K562 treated with DMSO at 1 percent for 48 hours (cell line): ENCODE results near the gene PRR23C. TPM values are rescaled to one million over a fixed set of nuclear protein-coding genes. Genes with fewer than 3 reads are reported as not detected.

Experiments
- total RNA-seq: library from RNA; unstranded; fragments of 300-600 nt; gene quantifications from 2 replicates; pipeline ENCODE4 v1.2.3, GENCODE V29; 2022; ENCODE audit warnings: low replicate concordance; ENCODE audit errors: extremely low read depth

Gene PRR23C
- total RNA-seq: not detected in 2 replicates

GRCh38 chr3:139044366-139045210 lies at the start of gene PRR23C:
TSS of gene PRR23C (minus strand) at chr3:139044892. CDS start at chr3:139044620, 272 bp downstream.

GRCh38 chr3:139020868-139021234 lies 23.8 kb downstream of the PRR23C start, which contains the start of gene PRR23B:
TSS of gene PRR23B (minus strand) at chr3:139020926. CDS start at chr3:139020661, 265 bp downstream.

DNA sequence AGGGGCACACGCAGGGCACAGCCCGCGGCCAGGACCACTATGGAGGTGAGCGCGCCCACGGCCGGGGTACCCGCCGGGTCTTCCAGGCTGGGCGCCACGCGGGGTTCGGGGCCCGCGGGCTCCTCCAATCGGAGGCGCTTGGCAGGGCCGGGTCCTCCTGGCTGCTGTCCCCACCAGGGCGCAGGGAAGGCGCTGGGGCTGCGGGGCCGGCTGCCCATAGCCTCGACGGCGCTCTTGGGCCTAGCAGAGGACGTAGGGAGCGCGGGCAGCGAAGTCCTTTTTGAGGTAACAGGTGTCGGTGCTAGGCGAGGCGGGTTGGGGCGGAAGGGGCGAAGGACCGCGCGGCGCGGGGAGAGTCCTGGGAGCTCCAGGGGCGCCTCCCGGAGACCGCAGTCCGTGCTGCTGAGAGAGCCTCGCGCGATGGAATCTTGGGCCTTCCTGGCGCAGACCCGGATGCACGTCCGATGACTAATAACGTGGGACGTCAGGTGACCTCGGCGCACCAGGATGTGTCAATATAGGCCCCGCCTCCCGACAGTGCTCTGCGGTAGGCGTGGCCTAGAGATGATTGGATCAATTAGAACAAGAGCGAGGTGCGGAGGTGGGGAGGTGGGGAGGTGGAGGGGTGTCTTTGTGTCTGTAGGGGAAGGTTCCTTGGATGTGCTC lies 38.5 kb downstream of the PRR23C start, which contains the start of gene PRR23A:
Gene PRR23A (minus strand): TSS at position 218 of the 666 bp plus-strand sequence. CDS start 0 bp downstream, at position 218.

Other genes starting within 250 kb of the PRR23C start
- gene PIK3CB, start 210.0 kb downstream of the PRR23C start, total RNA-seq: not detected in 2 replicates
- gene FOXL2, start 97.8 kb downstream of the PRR23C start, total RNA-seq: not detected in 2 replicates
- not detected in 2 replicates for gene FOXL2NB, start 97.7 kb downstream of the PRR23C start, total RNA-seq
- not detected in 2 replicates for gene PRR23A, start 38.6 kb downstream of the PRR23C start, total RNA-seq
- gene PRR23B, start 24.0 kb downstream of the PRR23C start, total RNA-seq: not detected in 2 replicates